SU-DHL-6 (cell line): Measurements from ENCODE around the gene GPR42.
"Not testable (repeated sequence)": the region's sequence is repeated elsewhere in the genome, so short reads cannot be mapped to it uniquely, and the experiment has no call there.

Experiments
- H2AFZ ChIP-seq: fragments of 200-600 bp; sonication (generic); 2 replicates; pipeline ENCODE4 v1.6.1; 2014; ENCODE audit warnings: low read depth, mild to moderate bottlenecking, moderate library complexity, mixed read lengths, antibody characterized with exemption, low read length; ENCODE audit not compliant: severe bottlenecking
- H3F3A ChIP-seq: fragments of 200-600 bp; shearing (Covaris generic); 2 replicates; pipeline ENCODE4 v1.6.0; 2016; ENCODE audit warnings: antibody characterized with exemption, mild to moderate bottlenecking; ENCODE audit not compliant: insufficient read depth
- H3K27ac ChIP-seq: fragments of 200-600 bp; sonication (generic); 2 replicates; pipeline ENCODE4 v1.5.1; 2016; ENCODE audit warnings: low read depth, mild to moderate bottlenecking, low read length, moderate library complexity, mixed read lengths
- H3K27me3 ChIP-seq: fragments of 200-600 bp; sonication (generic), shearing (Covaris generic); 2 replicates; pipeline ENCODE4 v1.6.0; 2014; ENCODE audit warnings: mild to moderate bottlenecking, low read length
- H3K36me3 ChIP-seq: fragments of 200-600 bp; sonication (generic); 2 replicates; pipeline ENCODE4 v1.6.1; 2014; ENCODE audit warnings: mild to moderate bottlenecking, low read length, mixed read lengths
- H3K4me2 ChIP-seq: fragments of 300-600, 200-600 bp; shearing (Covaris generic), sonication (generic); 2 replicates; pipeline ENCODE4 v1.6.0; 2014; ENCODE audit warnings: low read length, low read depth, mild to moderate bottlenecking; ENCODE audit not compliant: poor library complexity, severe bottlenecking
- H3K4me3 ChIP-seq: fragments of 200-600 bp; sonication (generic); 2 replicates; pipeline ENCODE4 v1.5.1; 2014; ENCODE audit warnings: antibody characterized with exemption, low read length, mild to moderate bottlenecking, mixed read lengths; ENCODE audit not compliant: insufficient read depth, poor library complexity, severe bottlenecking
- H3K79me2 ChIP-seq: fragments of 200-600 bp; sonication (generic); 2 replicates; pipeline ENCODE4 v1.6.1; 2014; ENCODE audit warnings: mild to moderate bottlenecking, low read length, moderate library complexity; ENCODE audit not compliant: insufficient read depth
- H3K9ac ChIP-seq: fragments of 200-600 bp; sonication (generic); 2 replicates; pipeline ENCODE4 v1.7.0; 2014; ENCODE audit warnings: mild to moderate bottlenecking, low read length
- H3K9me2 ChIP-seq: fragments of 200-600 bp; sonication (generic); replicated peaks from 2 replicates; pipeline ENCODE4 v1.6.1; 2014; ENCODE audit warnings: low read length; ENCODE audit not compliant: insufficient read depth
- H3K9me3 ChIP-seq: fragments of 200-600 bp; sonication (generic); 2 replicates; pipeline ENCODE4 v1.6.1; 2014; ENCODE audit warnings: low read length, mixed read lengths; ENCODE audit not compliant: insufficient read depth
- H4K20me1 ChIP-seq: fragments of 200-600 bp; sonication (generic); 2 replicates; pipeline ENCODE4 v1.6.1; 2014; ENCODE audit warnings: low read depth, mild to moderate bottlenecking, antibody characterized with exemption, low read length, moderate library complexity, mixed read lengths
- EZH2phosphoT487 ChIP-seq: fragments of 200-600 bp; sonication (generic), shearing (Covaris generic); conservative IDR thresholded peaks from 2 replicates; pipeline ENCODE4 v1.6.1; 2018; ENCODE audit warnings: mild to moderate bottlenecking, antibody characterized with exemption, low read length, moderate library complexity, mixed read lengths
- TF ChIP-seq, protein P1 (sequence below): fragments of 200-600 bp; sonication (generic); IDR thresholded peaks from one replicate; pipeline ENCODE4 v1.5.1; 2017; ENCODE audit warnings: antibody characterized with exemption, mild to moderate bottlenecking, low read length, moderate library complexity; ENCODE audit not compliant: insufficient read depth, poor library complexity, severe bottlenecking

GPR42 gene

DNA sequence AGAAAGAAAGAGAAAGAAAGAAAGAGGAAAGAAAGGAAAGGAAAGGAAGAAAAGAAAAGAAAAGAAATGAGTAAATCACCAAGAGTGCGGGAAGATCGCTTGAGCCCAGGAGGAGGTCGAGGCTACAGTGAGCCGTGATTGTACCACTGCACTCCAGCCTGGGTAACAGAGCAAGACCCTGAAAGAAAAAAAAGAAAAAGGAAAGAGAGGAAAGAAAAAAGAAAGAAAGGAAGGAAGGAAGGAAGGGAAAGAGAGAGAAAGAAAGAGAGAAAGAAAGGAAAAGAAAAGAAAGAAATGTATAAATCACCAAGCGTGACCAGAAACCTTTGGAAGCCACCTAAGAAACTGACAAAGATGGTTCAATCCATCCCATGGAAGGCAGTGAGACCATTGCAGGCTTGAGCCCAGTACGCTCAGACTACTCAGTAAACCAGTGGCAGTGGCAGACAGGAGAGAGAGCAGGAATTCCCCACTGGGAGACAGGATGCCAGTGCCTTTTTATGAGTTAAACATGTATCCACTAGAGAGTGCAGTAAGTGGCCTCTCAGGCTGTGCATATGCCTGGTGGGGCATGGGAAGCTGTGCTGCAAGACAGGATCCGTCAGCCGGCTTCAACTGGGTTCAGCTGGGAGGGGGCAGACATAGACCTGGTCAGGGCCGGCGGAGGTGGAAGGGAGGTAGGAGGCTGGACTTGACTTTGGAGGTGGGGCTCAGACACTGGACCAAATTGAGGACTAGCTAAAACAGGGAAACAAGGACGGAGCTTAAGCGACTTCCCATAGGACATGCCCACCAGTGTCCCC is 4.8 kb downstream of the GPR42 start:
- Histone ChIP-seq H3K4me3 (no peak overlapping the region), H3K4me2 (no peak overlapping the region), H3K36me3 (no peaks in the 10 kb centered on the region), H3F3A (no peaks in the 10 kb centered on the region), H3K9ac (no peak overlapping the region), H3K27ac (no peak overlapping the region), H2AFZ (no peak overlapping the region), H3K9me3 (no peaks in the 10 kb centered on the region), H3K9me2 (no peaks in the 10 kb centered on the region), H4K20me1 (no peaks in the 10 kb centered on the region), H3K27me3 (no peaks in the 10 kb centered on the region), H3K79me2 (no peaks in the 10 kb centered on the region)
- TF ChIP-seq EZH2phosphoT487 = no peak
- TF ChIP-seq, protein P1, sequence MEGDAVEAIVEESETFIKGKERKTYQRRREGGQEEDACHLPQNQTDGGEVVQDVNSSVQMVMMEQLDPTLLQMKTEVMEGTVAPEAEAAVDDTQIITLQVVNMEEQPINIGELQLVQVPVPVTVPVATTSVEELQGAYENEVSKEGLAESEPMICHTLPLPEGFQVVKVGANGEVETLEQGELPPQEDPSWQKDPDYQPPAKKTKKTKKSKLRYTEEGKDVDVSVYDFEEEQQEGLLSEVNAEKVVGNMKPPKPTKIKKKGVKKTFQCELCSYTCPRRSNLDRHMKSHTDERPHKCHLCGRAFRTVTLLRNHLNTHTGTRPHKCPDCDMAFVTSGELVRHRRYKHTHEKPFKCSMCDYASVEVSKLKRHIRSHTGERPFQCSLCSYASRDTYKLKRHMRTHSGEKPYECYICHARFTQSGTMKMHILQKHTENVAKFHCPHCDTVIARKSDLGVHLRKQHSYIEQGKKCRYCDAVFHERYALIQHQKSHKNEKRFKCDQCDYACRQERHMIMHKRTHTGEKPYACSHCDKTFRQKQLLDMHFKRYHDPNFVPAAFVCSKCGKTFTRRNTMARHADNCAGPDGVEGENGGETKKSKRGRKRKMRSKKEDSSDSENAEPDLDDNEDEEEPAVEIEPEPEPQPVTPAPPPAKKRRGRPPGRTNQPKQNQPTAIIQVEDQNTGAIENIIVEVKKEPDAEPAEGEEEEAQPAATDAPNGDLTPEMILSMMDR = no peak

DNA sequence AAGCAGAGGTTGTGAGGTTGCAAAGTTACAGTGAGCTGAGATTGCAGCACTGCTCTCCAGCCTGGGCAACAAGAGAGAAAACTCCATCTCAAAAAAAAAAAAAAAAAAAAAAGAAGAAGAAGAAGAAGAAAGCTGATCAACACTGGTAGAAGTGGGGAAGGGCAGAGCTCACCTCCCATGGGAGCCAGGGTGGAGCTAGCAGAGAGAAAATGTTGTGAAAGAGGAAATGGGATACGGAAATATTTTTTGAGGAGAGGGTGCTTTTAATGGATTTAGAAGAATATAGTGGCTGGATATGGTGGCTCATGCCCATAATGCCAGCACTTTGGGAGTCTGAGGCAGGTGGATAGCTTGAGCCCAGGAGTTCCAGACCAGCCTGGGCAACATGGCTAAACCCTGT is 6.8 kb downstream of the GPR42 start:
- H3K36me3 ChIP-seq = no peaks in the 10 kb centered on the region
- no peaks in the 10 kb centered on the region for H3K79me2 ChIP-seq
- no peak overlapping the region for H2AFZ ChIP-seq
- no peak overlapping the region for H3K27ac ChIP-seq
- H3K9me3 ChIP-seq = no peaks in the 10 kb centered on the region
- H3K4me3 ChIP-seq = no peak overlapping the region
- TF ChIP-seq, protein P1 = no peak
- no peak for TF ChIP-seq EZH2phosphoT487
- no peak overlapping the region for H3K9ac ChIP-seq
- H4K20me1 ChIP-seq = no peaks in the 10 kb centered on the region
- H3K4me2 ChIP-seq = no peak overlapping the region
- no peaks in the 10 kb centered on the region for H3K27me3 ChIP-seq
- H3K9me2 ChIP-seq = no peaks in the 10 kb centered on the region
- no peaks in the 10 kb centered on the region for H3F3A ChIP-seq

DNA sequence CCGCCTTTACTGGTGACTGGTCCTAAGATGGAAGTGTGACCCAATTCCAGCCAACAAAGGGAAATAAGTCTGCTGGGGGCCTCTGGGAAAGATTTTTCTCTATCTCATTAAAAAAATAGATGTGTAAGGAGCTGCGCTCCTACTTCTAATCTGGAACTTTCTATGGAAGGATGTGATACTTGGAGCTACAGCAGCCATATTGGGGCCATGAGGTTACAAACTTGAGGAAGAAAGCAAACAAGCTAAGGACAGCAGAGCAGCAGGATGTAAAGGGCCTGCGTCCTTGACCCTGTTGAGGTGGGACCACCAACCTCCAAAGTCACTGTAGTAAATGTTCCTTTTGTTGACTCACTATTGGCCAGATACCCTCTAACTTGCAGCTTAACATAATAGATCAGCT is 7.5 kb downstream of the GPR42 start:
- Histone ChIP-seq H3K9me2 (no peaks in the 10 kb centered on the region), H4K20me1 (no peaks in the 10 kb centered on the region), H3K79me2 (no peaks in the 10 kb centered on the region), H2AFZ (no peak overlapping the region), H3K4me3 (no peak overlapping the region), H3K9me3 (no peaks in the 10 kb centered on the region; the same call in 1 of the 2 replicates), H3K27me3 (no peaks in the 10 kb centered on the region), H3K27ac (no peak overlapping the region), H3K9ac (no peak overlapping the region), H3K36me3 (no peaks in the 10 kb centered on the region), H3F3A (no peaks in the 10 kb centered on the region), H3K4me2 (no peak overlapping the region)
- TF ChIP-seq EZH2phosphoT487 = no peak
- TF ChIP-seq, protein P1 = no peak

DNA sequence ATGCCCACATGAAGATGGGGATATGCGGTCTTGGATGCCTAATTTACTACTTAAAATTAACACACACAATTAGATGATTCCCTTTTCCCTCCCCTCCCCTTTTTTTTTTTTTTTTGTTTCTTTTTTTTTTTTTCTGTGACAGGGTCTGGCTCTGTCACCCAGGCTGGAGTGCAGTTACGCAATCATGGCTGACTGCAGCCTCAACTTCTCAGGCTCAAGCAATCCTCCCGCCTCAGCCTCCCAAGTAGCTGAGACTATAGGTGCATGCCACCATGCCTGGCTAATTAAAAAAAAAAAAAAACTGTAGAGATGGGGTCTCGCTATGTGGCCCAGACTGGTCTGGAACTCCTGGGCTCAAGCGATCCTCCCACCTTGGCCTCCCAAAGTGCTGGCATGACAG is 8.7 kb downstream of the GPR42 start:
- H3K4me3 ChIP-seq, H3K9me3 ChIP-seq, H3K9me2 ChIP-seq, H3K4me2 ChIP-seq, H3K27me3 ChIP-seq, H4K20me1 ChIP-seq, H3K9ac ChIP-seq, H3F3A ChIP-seq, H3K79me2 ChIP-seq, H3K27ac ChIP-seq, H3K36me3 ChIP-seq, H2AFZ ChIP-seq: not testable (repeated sequence)
